HG03175 (cell line): Measurements from ENCODE around the gene TGFBR2.

Source experiments
- ATAC-seq: cut with Tn5 transposase; IDR thresholded peaks from one replicate; pipeline ENCODE4 v1.9.1; 2021; ENCODE audit warnings: mild to moderate bottlenecking, moderate library complexity; ENCODE audit not compliant: unreplicated experiment

Gene TGFBR2

GRCh38 chr3:30708472-30708871, 102.1 kb downstream of the TGFBR2 start:
- ATAC-seq, result no peak

- no peak for ATAC-seq
Observed at GRCh38 chr3:30710017-30710416, 103.6 kb downstream of the TGFBR2 start.

- no peak for ATAC-seq
Observed at GRCh38 chr3:30711151-30711550, 104.8 kb downstream of the TGFBR2 start.

GRCh38 chr3:30711867-30712266, 105.5 kb downstream of the TGFBR2 start:
- ATAC-seq, result no peak

GRCh38 chr3:30712991-30713390, 106.6 kb downstream of the TGFBR2 start:
- no peak for ATAC-seq

GRCh38 chr3:30713885-30714503, 107.6 kb downstream of the TGFBR2 start:
- ATAC-seq, result no peak

- ATAC-seq, result no peak
Observed at GRCh38 chr3:30719536-30719935, 113.1 kb downstream of the TGFBR2 start.

- ATAC-seq, result no peak
Observed at GRCh38 chr3:30720586-30721313, 114.3 kb downstream of the TGFBR2 start.

- no peak for ATAC-seq
Observed at GRCh38 chr3:30721314-30721634, 114.9 kb downstream of the TGFBR2 start.

- no peak for ATAC-seq
Observed at GRCh38 chr3:30723211-30723610, 116.8 kb downstream of the TGFBR2 start.

- no peak for ATAC-seq
Observed at GRCh38 chr3:30724863-30725262, 118.5 kb downstream of the TGFBR2 start.

- ATAC-seq, result no peak
Observed at GRCh38 chr3:30728143-30728542, 121.7 kb downstream of the TGFBR2 start.

GRCh38 chr3:30729512-30729911, 123.1 kb downstream of the TGFBR2 start:
- ATAC-seq, result no peak

GRCh38 chr3:30729936-30730335, 123.5 kb downstream of the TGFBR2 start:
- ATAC-seq, result no peak

GRCh38 chr3:30730967-30731366, 124.6 kb downstream of the TGFBR2 start:
- ATAC-seq, result no peak

- no peak for ATAC-seq
Observed at GRCh38 chr3:30733209-30733608, 126.8 kb downstream of the TGFBR2 start.

- ATAC-seq, result no peak
Observed at GRCh38 chr3:30733696-30734095, 127.3 kb downstream of the TGFBR2 start.

- no peak for ATAC-seq
Observed at GRCh38 chr3:30737743-30738499, 131.5 kb downstream of the TGFBR2 start.

- ATAC-seq, result no peak
Observed at GRCh38 chr3:30738605-30739004, 132.2 kb downstream of the TGFBR2 start.

- no peak for ATAC-seq
Observed at GRCh38 chr3:30741889-30742288, 135.5 kb downstream of the TGFBR2 start.

GRCh38 chr3:30742796-30743619, 136.6 kb downstream of the TGFBR2 start:
- ATAC-seq, result no peak
